Stimulated activated CD4-positive, alpha-beta T cell treated with anti-CD3 and anti-CD28 coated beads, Interleukin-12 subunit alpha, Interleukin-12 subunit beta, amount 100 ng/mL, for 24 hours (primary cell): ENCODE measurements around the gene NDUFV1.
"Not testable (repeated sequence)": the region's sequence is repeated elsewhere in the genome, so short reads cannot be mapped to it uniquely, and the experiment has no call there.

Experiments
- DNase-seq, 2 experiments: peaks; one replicate each; pipeline ENCODE4 v3.0.0-alpha.2; 2020; ENCODE audit warnings: low read depth in 2 of 2

The NDUFV1 gene

GRCh38 chr11:67585911-67586310 lies 20.8 kb upstream of the NDUFV1 start:
- DNase-seq = no peak

GRCh38 chr11:67586568-67587250 lies 20.0 kb upstream of the NDUFV1 start:
- DNase-seq = no peak

- DNase-seq = no peak
Measured at GRCh38 chr11:67588136-67588503, 18.6 kb upstream of the NDUFV1 start.

- not testable (repeated sequence) for DNase-seq
Measured at GRCh38 chr11:67588899-67589415, 17.8 kb upstream of the NDUFV1 start.

- DNase-seq = no peak
Measured at GRCh38 chr11:67592880-67593564, 13.7 kb upstream of the NDUFV1 start.

GRCh38 chr11:67593565-67593905 lies 13.2 kb upstream of the NDUFV1 start:
- no peak for DNase-seq

GRCh38 chr11:67594480-67594879 lies 12.3 kb upstream of the NDUFV1 start:
- DNase-seq = no peak

GRCh38 chr11:67596753-67597300 lies 9.9 kb upstream of the NDUFV1 start:
- no peak for DNase-seq

- DNase-seq = not testable (repeated sequence)
Measured at GRCh38 chr11:67597458-67597857, 9.3 kb upstream of the NDUFV1 start.

- not testable (repeated sequence) for DNase-seq
Measured at GRCh38 chr11:67597963-67598362, 8.8 kb upstream of the NDUFV1 start.

- no peak for DNase-seq
Measured at GRCh38 chr11:67599149-67599548, 7.6 kb upstream of the NDUFV1 start.

- DNase-seq = no peak
Measured at GRCh38 chr11:67600324-67601029, 6.3 kb upstream of the NDUFV1 start.

GRCh38 chr11:67601098-67601497 lies 5.6 kb upstream of the NDUFV1 start:
- no peak for DNase-seq

- not testable (repeated sequence) for DNase-seq
Measured at GRCh38 chr11:67604119-67604518, 2.6 kb upstream of the NDUFV1 start.

- no peak for DNase-seq
Measured at GRCh38 chr11:67604815-67605214, 1.9 kb upstream of the NDUFV1 start.

- no peak for DNase-seq
Measured at GRCh38 chr11:67605231-67606011, 1.3 kb upstream of the NDUFV1 start.

- DNase-seq = no peak
Measured at GRCh38 chr11:67606093-67606491, 644 bp upstream of the NDUFV1 start.

GRCh38 chr11:67607507-67607906 lies 771 bp downstream of the NDUFV1 start:
- DNase-seq = no peak

- DNase-seq = no peak
Measured at GRCh38 chr11:67608486-67608885, 1.8 kb downstream of the NDUFV1 start.

GRCh38 chr11:67609316-67609715 lies 2.6 kb downstream of the NDUFV1 start:
- no peak for DNase-seq

- DNase-seq = no peak
Measured at GRCh38 chr11:67610302-67610868, 3.6 kb downstream of the NDUFV1 start.
